Mucosa of descending colon (tissue), 3 donors: ENCODE measurements around the gene SH2D1B. TPM values are rescaled to one million over a fixed set of nuclear protein-coding genes. Genes with fewer than 3 reads are reported as not detected.

Experiments used
- ATAC-seq: fragments of 200-7000 bp; cut with Tn5 transposase; one replicate; pipeline ENCODE4 v1.9.1; 2020; ENCODE audit warnings: mild to moderate bottlenecking, moderate library complexity
- DNase-seq, 3 donors: peaks; one replicate each; pipeline ENCODE4 v3.0.0-alpha.2; 2020
- H3K36me3 ChIP-seq: fragments of 200-600 bp; one replicate; pipeline ENCODE4 v1.8.0; 2021; ENCODE audit warnings: low read depth, mild to moderate bottlenecking
- H3K4me1 ChIP-seq: fragments of 200-600 bp; one replicate; pipeline ENCODE4 v1.8.0; 2021; ENCODE audit warnings: low read depth, mild to moderate bottlenecking
- H3K4me3 ChIP-seq: fragments of 200-600 bp; one replicate; pipeline ENCODE4 v1.8.0; 2021; ENCODE audit warnings: mild to moderate bottlenecking
- H3K9me3 ChIP-seq: fragments of 200-600 bp; one replicate; pipeline ENCODE4 v1.8.0; 2021; ENCODE audit warnings: mild to moderate bottlenecking
- CTCF ChIP-seq: fragments of 200-600 bp; IDR thresholded peaks from one replicate; pipeline ENCODE4 v1.8.0; 2022; ENCODE audit warnings: antibody characterized with exemption, mild to moderate bottlenecking
- intact Hi-C, 2 donors: fragments of 100-400 bp; cut with DNase I in 1 of 2; cut with micrococcal nuclease in 1 of 2; formaldehyde crosslinking; loops; one replicate each; pipeline versions ENCODE4 v1.11.0 to v1.11.1; 2022; cut with DNase I, micrococcal nuclease
- total RNA-seq, 3 donors: library from RNA; stranded (reverse); fragmentation: NEBNext Ultra II Directional in 2 of 3; extraction: Animal tissue kit (Norgen Biotek cat#: 25700) in 2 of 3; gene quantifications; one replicate each; pipeline versions ENCODE4 v1.2.1 to v1.2.4, GENCODE V29; 2021 to 2023
- donor health status: DM: no; HTN: no; CAD: no; lungs with moderate emphysema.
- donor health status: DM: no; HTN: no; CAD: no.
- donor health status: DM: no; HTN: yes; CAD: no.

SH2D1B gene
- total RNA-seq, 3 donors from 2014 or later: 0.93 to 1.3 (median 1.0) TPM

GRCh38 chr1:162361349-162361748, 50.6 kb downstream of the SH2D1B start:
- Histone ChIP-seq H3K4me1 (peaks cover 6% of the 10 kb centered on the region), H3K9me3 (no peaks in the 10 kb centered on the region), H3K4me3 (no peak overlapping the region), H3K36me3 (no peaks in the 10 kb centered on the region)
- no peak for DNase-seq
- no peak for ATAC-seq
- TF ChIP-seq CTCF: no peak
- intact Hi-C loops: no loop called here

GRCh38 chr1:162360874-162361260, 51.1 kb downstream of the SH2D1B start:
- DNase-seq: no peak
- no peak for TF ChIP-seq CTCF
- ATAC-seq: no peak
- Histone ChIP-seq H3K4me1 (peaks cover 6% of the 10 kb centered on the region), H3K9me3 (no peaks in the 10 kb centered on the region), H3K36me3 (no peaks in the 10 kb centered on the region), H3K4me3 (no peak overlapping the region)
- intact Hi-C loops: no loop called here

DNA sequence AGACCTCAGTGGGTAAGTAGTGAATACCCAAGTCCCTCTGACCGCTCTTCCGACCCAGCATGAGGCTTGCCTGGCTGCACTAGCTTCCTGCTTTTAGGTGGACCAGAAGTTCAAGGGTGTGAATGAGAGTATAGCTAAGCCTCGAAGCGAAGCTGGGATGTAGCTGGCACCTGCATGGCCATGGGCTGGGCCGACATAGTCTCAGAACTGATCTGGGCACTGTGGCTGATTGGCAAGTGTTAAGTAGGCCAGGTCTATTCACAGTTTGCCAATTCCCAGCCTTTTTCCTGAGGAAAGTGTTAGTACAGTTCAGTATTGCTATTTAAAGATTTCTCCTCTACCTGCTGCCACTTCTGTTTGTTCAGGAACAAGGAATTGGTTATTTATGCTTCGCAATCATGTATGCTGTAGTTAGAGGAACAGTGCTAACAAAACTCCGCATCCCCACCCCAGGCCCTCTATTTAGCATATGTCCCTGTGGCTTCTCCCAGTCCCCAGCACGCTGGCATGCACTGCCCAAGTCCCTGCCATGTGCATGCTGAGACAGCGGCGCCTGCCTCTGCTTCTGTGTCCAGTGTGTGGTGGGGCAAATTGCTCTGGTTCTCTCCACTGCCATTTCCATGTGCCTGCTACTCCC, 51.6 kb downstream of the SH2D1B start:
- TF ChIP-seq CTCF: no peak
- DNase-seq: no peak
- no peaks in the 10 kb centered on the region for H3K36me3 ChIP-seq

GRCh38 chr1:162359523-162360236, 52.3 kb downstream of the SH2D1B start:
- Histone ChIP-seq H3K4me1 (peaks cover 6% of the 10 kb centered on the region), H3K9me3 (no peaks in the 10 kb centered on the region), H3K4me3 (no peak overlapping the region), H3K36me3 (no peaks in the 10 kb centered on the region)
- ATAC-seq (no peak), DNase-seq (no peak)
- no peak for TF ChIP-seq CTCF
- intact Hi-C loops: loop anchor here in 1 of 2 donors (5.0 kb wide), 1 partner anchor 33 kb away; no protein-coding TSS in a partner anchor

More for the DNA sequence above, 51.6 kb downstream of the SH2D1B start:
- H3K9me3 ChIP-seq: no peaks in the 10 kb centered on the region
- peaks cover 6% of the 10 kb centered on the region for H3K4me1 ChIP-seq
- intact Hi-C loops: no loop called here
- no peak overlapping the region for H3K4me3 ChIP-seq
- peak; percentile 82 for ATAC-seq

DNA sequence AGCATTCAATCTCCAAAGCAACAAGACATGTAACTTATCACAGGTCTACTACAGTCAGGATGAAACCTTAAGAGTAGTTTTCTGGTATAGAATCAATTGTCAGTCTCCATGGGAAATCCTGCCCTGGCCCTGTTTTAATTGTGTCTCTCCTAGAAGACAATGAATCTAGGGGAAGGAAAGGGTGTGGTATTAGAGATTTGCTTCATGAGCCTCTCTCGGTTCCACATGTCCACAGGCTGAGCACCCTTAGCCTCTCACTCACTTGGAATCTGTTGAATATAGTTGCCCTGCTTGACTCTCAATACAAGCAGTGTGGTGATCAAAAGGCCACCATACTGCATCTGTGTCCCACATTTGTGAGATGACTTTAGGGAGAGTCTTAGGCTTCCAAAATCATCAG, 53.0 kb downstream of the SH2D1B start:
- ATAC-seq: no peak

More for the DNA sequence above, 53.0 kb downstream of the SH2D1B start:
- Histone ChIP-seq H3K4me3 (no peak overlapping the region), H3K9me3 (no peaks in the 10 kb centered on the region), H3K4me1 (peaks cover 6% of the 10 kb centered on the region), H3K36me3 (no peaks in the 10 kb centered on the region)
- TF ChIP-seq CTCF: no peak
- intact Hi-C loops: loop anchor here in 1 of 2 donors (5.0 kb wide), 1 partner anchor 33 kb away; no protein-coding TSS in a partner anchor
- DNase-seq: no peak
